KOPT-K1 (cell line): ENCODE data around the gene PTPRG.

Source experiments
- H3K27ac ChIP-seq: fragments of 200-600 bp; sonication (generic); 2 replicates; pipeline ENCODE4 v1.5.1; 2016; ENCODE audit warnings: antibody characterized with exemption, mild to moderate bottlenecking, low read depth, low read length; ENCODE audit not compliant: poor library complexity, severe bottlenecking
- H3K36me3 ChIP-seq: fragments of 200-600 bp; sonication (generic); 2 replicates; pipeline ENCODE4 v1.5.1; 2017; ENCODE audit warnings: antibody characterized with exemption, mild to moderate bottlenecking, low read length, moderate library complexity; ENCODE audit not compliant: insufficient read depth
- H3K9me3 ChIP-seq: fragments of 200-600 bp; sonication (generic); 2 replicates; pipeline ENCODE4 v1.5.1; 2017; ENCODE audit warnings: antibody characterized with exemption, low read length, mild to moderate bottlenecking; ENCODE audit not compliant: insufficient read depth, poor library complexity, severe bottlenecking

PTPRG gene

DNA sequence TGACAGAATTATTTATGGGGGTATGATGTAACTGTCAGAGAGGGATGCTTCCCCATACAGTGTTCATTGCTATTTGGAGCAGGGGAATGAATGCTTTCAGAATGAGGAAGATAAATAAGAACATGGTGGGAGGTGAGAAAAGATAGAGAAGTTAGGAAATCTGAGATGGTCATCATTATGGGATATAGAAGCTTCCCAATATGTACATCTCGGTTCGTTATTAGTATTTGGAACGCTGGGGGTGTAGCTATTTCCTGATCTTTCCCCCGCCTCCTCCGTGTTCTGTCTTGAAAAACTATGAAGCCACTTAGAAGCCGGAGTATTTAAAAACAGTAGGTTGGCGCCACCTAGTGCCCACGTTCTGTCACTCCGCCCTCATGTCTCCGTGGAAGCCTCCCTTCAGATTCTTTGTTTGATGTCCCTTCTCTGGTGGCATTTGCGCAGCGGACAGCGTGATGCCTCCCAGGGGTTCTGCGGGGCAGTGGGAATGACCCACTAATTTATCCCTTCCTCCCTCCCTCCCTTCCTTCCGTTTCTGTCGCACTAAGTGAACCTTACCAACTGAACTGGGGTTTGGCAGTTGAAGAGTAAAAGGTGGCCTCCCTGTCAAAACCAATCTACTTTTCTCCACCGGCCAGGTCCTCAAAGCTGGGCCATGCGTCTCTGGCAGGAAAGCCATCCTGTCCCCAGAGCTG is 627.5 kb downstream of the PTPRG start:
- no peaks in the 10 kb centered on the region for H3K36me3 ChIP-seq
- H3K9me3 ChIP-seq, result no peaks in the 10 kb centered on the region
- no peak overlapping the region for H3K27ac ChIP-seq

DNA sequence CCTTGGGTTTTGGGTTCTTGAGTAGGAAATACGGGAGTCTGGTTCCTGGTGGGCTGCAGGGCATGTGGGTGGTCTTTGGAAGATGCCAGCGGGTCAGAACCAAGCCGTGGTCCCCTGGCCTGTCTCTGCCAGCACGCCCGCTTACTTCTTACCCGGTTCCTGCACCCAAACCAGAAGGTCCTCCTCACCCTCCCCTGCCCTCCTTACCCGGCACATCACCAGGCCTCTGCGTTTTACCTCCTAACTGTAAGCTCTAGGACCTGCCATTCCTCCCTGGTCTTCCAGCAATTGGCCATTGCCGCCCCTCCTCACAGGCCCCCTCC is 628.0 kb downstream of the PTPRG start:
- Histone ChIP-seq H3K36me3 (no peaks in the 10 kb centered on the region), H3K27ac (no peak overlapping the region), H3K9me3 (no peaks in the 10 kb centered on the region)

- no peaks in the 10 kb centered on the region for H3K9me3 ChIP-seq
- H3K36me3 ChIP-seq, result no peaks in the 10 kb centered on the region
- no peak overlapping the region for H3K27ac ChIP-seq
Observed at GRCh38 chr3:62192891-62193290, 631.5 kb downstream of the PTPRG start.

- Histone ChIP-seq H3K36me3 (no peaks in the 10 kb centered on the region), H3K9me3 (no peaks in the 10 kb centered on the region), H3K27ac (no peak overlapping the region)
Observed at GRCh38 chr3:62193586-62194345, 632.4 kb downstream of the PTPRG start.

GRCh38 chr3:62197350-62198012 is 636.1 kb downstream of the PTPRG start:
- Histone ChIP-seq H3K9me3 (no peaks in the 10 kb centered on the region), H3K27ac (no peak overlapping the region), H3K36me3 (no peaks in the 10 kb centered on the region)

- no peak overlapping the region for H3K27ac ChIP-seq
- no peaks in the 10 kb centered on the region for H3K9me3 ChIP-seq
- no peaks in the 10 kb centered on the region for H3K36me3 ChIP-seq
Observed at GRCh38 chr3:62199126-62199525, 637.8 kb downstream of the PTPRG start.

DNA sequence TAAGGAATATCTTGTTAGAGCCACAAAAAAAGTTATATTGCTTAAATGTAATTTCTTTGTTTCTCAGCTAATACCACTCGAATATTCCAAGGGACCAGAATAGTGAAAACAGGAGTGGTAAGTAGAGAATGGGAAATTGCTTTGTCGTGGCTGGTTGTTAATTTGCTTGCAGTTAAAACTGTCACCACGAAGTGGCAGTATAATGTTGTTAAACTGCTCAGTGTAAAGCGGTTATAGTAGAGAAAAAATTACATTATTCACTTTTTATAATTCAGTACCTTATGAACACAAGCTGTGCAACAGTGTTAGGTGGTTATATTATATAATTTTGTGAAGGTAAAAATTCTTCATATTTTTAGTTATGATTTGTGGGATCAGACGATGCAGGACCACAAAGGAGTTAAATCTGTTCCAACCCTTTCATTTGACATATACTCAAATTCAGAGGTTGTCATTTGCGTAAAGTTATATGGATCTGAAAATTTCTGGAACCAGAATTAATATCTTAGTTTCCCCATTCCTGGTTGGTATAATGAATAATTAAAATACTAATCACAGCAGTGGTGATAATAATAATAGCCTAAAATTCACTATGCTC is 640.2 kb downstream of the PTPRG start:
- Histone ChIP-seq H3K27ac (no peak overlapping the region), H3K36me3 (no peaks in the 10 kb centered on the region), H3K9me3 (no peaks in the 10 kb centered on the region)

DNA sequence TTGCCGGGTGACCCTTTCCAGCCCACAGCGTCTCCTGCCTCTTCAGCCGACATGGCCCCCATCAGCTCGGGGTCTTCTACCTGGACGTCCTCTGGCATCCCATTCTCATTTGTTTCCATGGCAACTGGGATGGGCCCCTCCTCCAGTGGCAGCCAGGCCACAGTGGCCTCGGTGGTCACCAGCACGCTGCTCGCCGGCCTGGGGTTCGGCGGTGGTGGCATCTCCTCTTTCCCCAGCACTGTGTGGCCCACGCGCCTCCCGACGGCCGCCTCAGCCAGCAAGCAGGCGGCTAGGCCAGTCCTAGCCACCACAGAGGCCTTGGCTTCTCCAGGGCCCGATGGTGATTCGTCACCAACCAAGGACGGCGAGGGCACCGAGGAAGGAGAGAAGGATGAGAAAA is 641.8 kb downstream of the PTPRG start:
- H3K9me3 ChIP-seq, result no peaks in the 10 kb centered on the region
- no peak overlapping the region for H3K27ac ChIP-seq
- H3K36me3 ChIP-seq, result no peaks in the 10 kb centered on the region

- H3K27ac ChIP-seq, result no peak overlapping the region
- no peaks in the 10 kb centered on the region for H3K36me3 ChIP-seq
- H3K9me3 ChIP-seq, result no peaks in the 10 kb centered on the region
Observed at GRCh38 chr3:62203561-62203960, 642.2 kb downstream of the PTPRG start.

DNA sequence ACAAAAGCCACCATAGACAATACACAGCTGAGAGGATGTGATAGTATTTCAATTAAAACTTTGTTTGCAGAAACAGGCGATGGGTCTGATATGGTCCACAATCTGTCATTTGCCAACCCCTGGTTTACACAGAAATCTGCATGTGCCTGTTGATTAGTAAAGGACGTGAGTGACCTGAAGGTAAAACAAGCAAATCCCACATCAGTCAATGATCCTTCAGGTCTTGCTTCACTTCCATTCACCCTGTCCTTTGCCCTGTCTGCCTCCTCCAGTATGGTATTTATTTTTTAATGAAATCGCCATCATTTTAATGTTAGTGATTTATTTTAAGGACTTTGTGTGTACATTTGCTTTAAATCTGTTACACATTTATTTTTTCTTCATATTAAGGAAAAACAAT is 645.8 kb downstream of the PTPRG start:
- no peaks in the 10 kb centered on the region for H3K36me3 ChIP-seq
- H3K27ac ChIP-seq, result no peak overlapping the region
- H3K9me3 ChIP-seq, result no peaks in the 10 kb centered on the region

GRCh38 chr3:62208385-62208784 is 647.0 kb downstream of the PTPRG start:
- no peaks in the 10 kb centered on the region for H3K9me3 ChIP-seq
- no peak overlapping the region for H3K27ac ChIP-seq
- H3K36me3 ChIP-seq, result no peaks in the 10 kb centered on the region

DNA sequence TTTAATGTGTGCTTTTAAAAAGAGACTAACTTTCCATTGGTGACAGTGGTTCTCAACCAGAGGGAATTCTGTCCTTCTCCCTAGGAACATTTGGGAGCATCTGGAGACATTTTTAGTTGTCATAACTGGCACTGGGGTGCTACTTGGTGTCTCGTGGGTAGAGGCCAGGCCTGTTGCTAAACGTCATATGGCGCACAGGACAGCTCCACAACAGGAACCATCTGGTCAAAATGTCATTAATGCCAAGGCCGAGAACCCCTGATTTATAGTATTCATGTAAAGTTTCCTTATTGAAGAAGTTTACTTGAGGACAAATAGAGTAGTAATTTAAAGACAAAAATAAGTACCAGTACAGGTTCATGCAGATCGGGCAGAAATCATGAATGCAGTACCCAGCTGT is 647.7 kb downstream of the PTPRG start:
- Histone ChIP-seq H3K27ac (no peak overlapping the region), H3K36me3 (no peaks in the 10 kb centered on the region), H3K9me3 (no peaks in the 10 kb centered on the region)

DNA sequence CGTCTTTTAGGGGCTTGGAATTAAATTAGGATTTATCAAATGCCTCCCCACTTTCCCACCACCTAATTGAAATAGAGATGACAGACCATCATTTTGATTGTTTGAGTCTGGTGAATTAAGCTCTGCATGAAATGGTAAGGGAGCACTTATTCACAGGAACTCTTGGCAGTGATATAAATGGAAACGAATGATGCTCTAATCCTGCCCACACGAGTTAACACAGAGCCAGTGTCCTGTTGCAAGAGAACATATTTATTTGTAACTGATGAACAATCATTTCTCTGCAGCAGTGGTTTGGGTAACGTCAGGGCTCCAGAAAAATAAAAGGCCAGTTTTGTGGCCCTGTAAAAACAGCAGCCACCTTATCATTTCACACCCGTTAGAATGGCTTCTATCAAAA is 648.6 kb downstream of the PTPRG start:
- Histone ChIP-seq H3K9me3 (no peaks in the 10 kb centered on the region), H3K36me3 (no peaks in the 10 kb centered on the region), H3K27ac (no peak overlapping the region)

DNA sequence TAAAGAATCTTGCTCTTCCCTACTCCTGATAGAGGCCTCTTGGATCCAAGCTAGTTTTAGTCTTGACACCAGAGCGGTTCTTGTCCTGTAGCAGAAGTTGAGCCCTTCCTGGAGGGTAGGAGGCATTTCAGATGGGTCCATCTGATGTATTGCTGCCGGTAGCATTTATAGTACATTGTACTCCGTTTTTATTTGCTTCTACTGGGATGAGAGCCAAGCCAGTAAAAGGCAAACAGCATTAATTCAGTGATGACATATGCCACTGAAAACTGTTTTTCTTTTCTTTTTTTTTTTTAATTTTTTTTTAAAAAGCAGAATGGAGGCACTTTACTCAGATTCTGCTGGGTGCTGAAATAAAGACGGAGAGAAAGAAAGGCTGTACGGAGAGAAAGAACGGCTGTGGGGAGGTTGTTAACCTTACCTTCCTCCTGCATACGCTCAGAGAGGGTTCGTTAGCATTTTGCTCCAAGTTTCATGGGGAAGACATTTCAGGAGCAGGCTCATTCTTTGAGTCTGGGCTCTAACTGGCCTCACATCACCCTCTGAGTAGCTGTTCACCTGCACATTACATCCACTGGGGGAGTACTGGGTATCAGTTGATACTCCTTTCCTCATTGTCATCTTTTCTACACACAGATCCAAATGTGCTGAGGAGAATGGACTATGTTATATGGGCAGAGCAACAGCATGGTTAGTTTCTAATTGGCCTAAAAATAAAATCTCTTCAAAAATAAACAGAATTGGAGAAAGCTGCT is 650.5 kb downstream of the PTPRG start:
- no peaks in the 10 kb centered on the region for H3K36me3 ChIP-seq
- no peak overlapping the region for H3K27ac ChIP-seq

DNA sequence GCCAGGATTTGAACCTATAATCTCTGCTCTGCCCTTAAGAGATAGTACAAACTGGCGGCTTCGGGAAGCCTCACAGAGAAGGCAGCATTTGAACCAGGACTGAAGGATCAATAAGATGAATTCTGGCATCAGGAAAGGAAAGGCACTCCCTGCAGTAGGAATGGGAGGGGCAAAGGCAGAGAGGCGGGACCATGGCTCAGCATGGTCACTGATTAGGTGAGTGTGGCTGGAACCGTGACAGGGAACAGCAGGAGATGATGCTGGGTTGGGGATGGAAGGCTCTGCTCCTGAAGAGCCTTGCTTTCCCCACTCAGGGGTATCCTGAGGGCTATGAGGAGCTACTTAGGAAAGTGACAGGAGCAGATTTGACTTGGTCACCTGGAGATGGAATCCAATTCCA is 653.5 kb downstream of the PTPRG start:
- H3K27ac ChIP-seq, result no peak overlapping the region
- H3K9me3 ChIP-seq, result no peaks in the 10 kb centered on the region
- H3K36me3 ChIP-seq, result no peaks in the 10 kb centered on the region

More for the DNA sequence above, 650.5 kb downstream of the PTPRG start:
- no peaks in the 10 kb centered on the region for H3K9me3 ChIP-seq
